GM20000 (cell line): Measurements from ENCODE around the gene GSTA2.
A peak's percentile ranks its signal among the peaks of the same experiment; 100 is the strongest.
"Not testable (repeated sequence)": the region's sequence is repeated elsewhere in the genome, so short reads cannot be mapped to it uniquely, and the experiment has no call there.

ENCODE experiments used
- DNase-seq: peaks from one replicate; pipeline ENCODE4 v3.0.0; 2012; ENCODE audit warnings: low spot score
- TF ChIP-seq, protein P1 (sequence below): IDR thresholded peaks from 2 replicates; pipeline ENCODE4 v1.5.1; 2012; ENCODE audit warnings: mild to moderate bottlenecking, control low read depth; ENCODE audit errors: extremely low read depth, missing control alignments

GSTA2 gene

DNA sequence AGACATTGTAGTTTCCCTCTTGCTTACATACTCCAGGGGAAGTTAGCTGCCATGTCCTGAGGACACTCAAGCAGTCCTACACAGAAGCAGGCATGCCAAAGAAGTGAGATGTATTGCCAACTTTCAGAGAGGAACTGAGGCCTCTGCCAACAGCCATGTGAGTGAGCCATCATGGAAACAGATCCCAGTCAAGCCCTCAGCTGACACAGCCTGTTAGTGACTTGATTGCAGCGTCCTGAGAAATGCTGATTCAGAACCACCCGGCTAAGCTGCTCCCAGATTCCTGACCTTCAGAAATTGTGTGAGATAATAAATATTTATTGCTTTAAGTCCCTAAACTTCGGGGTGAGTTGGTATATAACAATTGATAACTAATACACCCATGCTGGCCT is 38.1 kb downstream of the GSTA2 start:
- DNase-seq: no peak
- TF ChIP-seq, protein P1, sequence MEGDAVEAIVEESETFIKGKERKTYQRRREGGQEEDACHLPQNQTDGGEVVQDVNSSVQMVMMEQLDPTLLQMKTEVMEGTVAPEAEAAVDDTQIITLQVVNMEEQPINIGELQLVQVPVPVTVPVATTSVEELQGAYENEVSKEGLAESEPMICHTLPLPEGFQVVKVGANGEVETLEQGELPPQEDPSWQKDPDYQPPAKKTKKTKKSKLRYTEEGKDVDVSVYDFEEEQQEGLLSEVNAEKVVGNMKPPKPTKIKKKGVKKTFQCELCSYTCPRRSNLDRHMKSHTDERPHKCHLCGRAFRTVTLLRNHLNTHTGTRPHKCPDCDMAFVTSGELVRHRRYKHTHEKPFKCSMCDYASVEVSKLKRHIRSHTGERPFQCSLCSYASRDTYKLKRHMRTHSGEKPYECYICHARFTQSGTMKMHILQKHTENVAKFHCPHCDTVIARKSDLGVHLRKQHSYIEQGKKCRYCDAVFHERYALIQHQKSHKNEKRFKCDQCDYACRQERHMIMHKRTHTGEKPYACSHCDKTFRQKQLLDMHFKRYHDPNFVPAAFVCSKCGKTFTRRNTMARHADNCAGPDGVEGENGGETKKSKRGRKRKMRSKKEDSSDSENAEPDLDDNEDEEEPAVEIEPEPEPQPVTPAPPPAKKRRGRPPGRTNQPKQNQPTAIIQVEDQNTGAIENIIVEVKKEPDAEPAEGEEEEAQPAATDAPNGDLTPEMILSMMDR: no peak

- TF ChIP-seq, protein P1: peak; percentile 73
- DNase-seq: peak; percentile 80
Observed at GRCh38 chr6:52724406-52725121, 38.7 kb downstream of the GSTA2 start.

DNA sequence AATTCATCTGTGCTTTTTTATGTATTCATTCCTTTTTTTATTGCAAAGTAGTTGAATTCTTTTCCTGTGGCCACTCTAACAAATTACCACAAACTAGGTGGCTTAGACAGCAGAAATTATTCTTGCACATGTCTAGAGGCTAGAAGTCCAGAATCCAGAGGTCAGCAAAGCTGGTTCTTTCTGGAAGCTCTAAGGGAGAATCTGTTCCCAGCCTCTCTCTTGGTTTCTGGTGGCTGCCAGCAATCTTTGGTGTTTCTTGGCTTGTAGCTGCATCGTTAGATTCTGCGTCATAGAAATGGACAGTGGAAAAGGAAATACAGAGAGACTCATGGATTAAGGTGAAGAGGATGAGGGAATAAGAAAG is 39.3 kb downstream of the GSTA2 start:
- TF ChIP-seq, protein P1: no peak
- DNase-seq: no peak

- DNase-seq: no peak
- TF ChIP-seq, protein P1: no peak
Observed at GRCh38 chr6:52720321-52720720, 43.0 kb downstream of the GSTA2 start.

DNA sequence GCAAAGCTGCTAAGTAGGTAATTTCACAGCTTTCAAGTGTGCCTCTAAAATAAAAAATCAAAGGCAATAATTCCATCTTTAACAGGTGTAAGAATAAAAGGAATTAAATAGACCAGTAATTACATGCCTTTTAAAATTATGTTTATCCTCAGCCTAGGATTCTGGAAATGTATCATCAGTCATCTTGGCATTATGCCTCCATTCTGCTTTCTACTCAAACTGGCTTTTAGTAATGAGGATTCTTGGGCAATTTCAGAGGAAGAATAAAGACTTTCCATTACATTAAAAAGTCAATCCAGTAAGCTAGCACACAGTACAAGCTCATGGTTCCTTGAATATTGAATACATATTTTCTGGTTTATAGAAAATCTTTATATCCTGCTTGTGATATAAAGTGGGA is 44.7 kb downstream of the GSTA2 start:
- TF ChIP-seq, protein P1: no peak
- DNase-seq: no peak

- DNase-seq: not testable (repeated sequence)
Observed at GRCh38 chr6:52714761-52715160, 48.5 kb downstream of the GSTA2 start.

- DNase-seq: no peak
- TF ChIP-seq, protein P1: no peak
Observed at GRCh38 chr6:52712136-52712535, 51.1 kb downstream of the GSTA2 start.
